Psoas muscle (tissue), 8 donors: ENCODE data around the gene PAK1. TPM values are rescaled to one million over a fixed set of nuclear protein-coding genes. Genes with fewer than 3 reads are reported as not detected.
"Not testable (repeated sequence)": the region's sequence is repeated elsewhere in the genome, so short reads cannot be mapped to it uniquely, and the experiment has no call there.

Experiments used
- ATAC-seq, 4 donors: fragments of 200-7000 bp; cut with Tn5 transposase; one replicate each; pipeline ENCODE4 v1.9.1; 2020; ENCODE audit warnings: moderate library complexity in 3 of 4, mild to moderate bottlenecking in 2 of 4
- DNase-seq, 2 donors: peaks; one replicate each; pipeline ENCODE4 v3.0.0-alpha.2; 2020
- H3K27ac ChIP-seq: fragments of 200-600 bp; one replicate; pipeline ENCODE4 v1.8.0; 2022
- H3K27me3 ChIP-seq, 3 donors: fragments of 200-600 bp in 1 of 3; one replicate each; pipeline versions ENCODE4 v1.6.1 to v1.8.0; 2013 to 2022; ENCODE audit warnings: low read length in 2 of 3, mild to moderate bottlenecking in 2 of 3, moderate library complexity in 1 of 3; ENCODE audit not compliant: insufficient read depth in 3 of 3
- H3K36me3 ChIP-seq, 2 donors: fragments of 200-600 bp in 1 of 2; one replicate each; pipeline versions ENCODE4 v1.6.1 to v1.8.0; 2013 to 2022; ENCODE audit warnings: low read depth in 1 of 2, mild to moderate bottlenecking in 1 of 2, moderate library complexity in 1 of 2; ENCODE audit not compliant: insufficient read depth in 1 of 2
- H3K4me1 ChIP-seq: fragments of 200-600 bp; one replicate; pipeline ENCODE4 v1.8.0; 2022
- H3K4me3 ChIP-seq: fragments of 200-600 bp; one replicate; pipeline ENCODE4 v1.8.0; 2022; ENCODE audit warnings: mild to moderate bottlenecking
- H3K9me3 ChIP-seq: fragments of 200-600 bp; one replicate; pipeline ENCODE4 v1.8.0; 2022
- CTCF ChIP-seq: fragments of 200-600 bp; IDR thresholded peaks from one replicate; pipeline ENCODE4 v1.8.0; 2022; ENCODE audit warnings: antibody characterized with exemption
- WGBS, 3 donors: extraction: QIAGEN DNeasy Blood & Tissue Kit; methylation state at CpG; one replicate each; pipeline versions ENCODE4 v1.1.6 to v1.1.7; 2013; 5-methylcytosine and 5-hydroxymethylcytosine counted together
- intact Hi-C, 2 donors: fragments of 100-400 bp; cut with DNase I; formaldehyde crosslinking; loops; one replicate each; pipeline versions ENCODE4 v1.11.0 to v1.14.2; 2022
- polyA plus RNA-seq, 3 donors: library from polyadenylated mRNA; stranded (reverse); fragments of 200-250 nt; gene quantifications; one replicate each; pipeline ENCODE4 v1.2.3, GENCODE V29; 2013
- total RNA-seq, 4 donors: library from RNA; stranded (reverse); fragmentation: NEBNext Ultra II Directional in 2 of 4; extraction: Animal tissue kit (Norgen Biotek cat#: 25700) in 2 of 4; gene quantifications; one replicate each; pipeline versions ENCODE4 v1.2.1 to v1.2.4, GENCODE V29; 2021 to 2023
- donor health status: healthy with polysubstance abuse.
- donor health status: DM: no; HTN: no; CAD: no; lungs with moderate emphysema.
- donor health status: Bipolar disorder and iron deficiency.
- donor health status: healthy.
- donor health status: DM: yes; HTN: yes; CAD: no.
- donor health status: DM: no; HTN: no; CAD: no.
- donor health status: DM: no; HTN: no; CAD: no.
- donor health status: DM: yes; HTN: yes; CAD: no.

The PAK1 gene
- total and polyA plus RNA-seq, 7 donors = 12.8 to 78.7 (median 39.5) TPM

- 68 to 84% (median 71%) methylated on average over 3 of the region's 3 CpGs for WGBS, 3 donors
- Histone ChIP-seq H3K27ac (peak overlapping the region; percentile 69), H3K4me1 (peaks cover 74% of the 10 kb centered on the region), H3K27me3 (no peaks in the 10 kb centered on the region), H3K36me3 (no peaks in the 10 kb centered on the region), H3K9me3 (no peaks in the 10 kb centered on the region), H3K4me3 (peak overlapping the region; percentile 5)
- ATAC-seq = no peak
- intact Hi-C loops = no loop called here
- no peak for TF ChIP-seq CTCF
- no peak for DNase-seq
These were observed 77.6 kb downstream of the PAK1 start for GRCh38 chr11:77396305-77396704.

- peak overlapping the region; percentile 5 for H3K4me3 ChIP-seq
- H3K27me3 ChIP-seq = no peaks in the 10 kb centered on the region
- intact Hi-C loops = no loop called here
- ATAC-seq = peak; percentile 69 to 93 (median 90)
- 25 to 46% (median 31%) methylated on average over 3 of the region's 3 CpGs for WGBS, 3 donors
- no peaks in the 10 kb centered on the region for H3K9me3 ChIP-seq
- H3K4me1 ChIP-seq = peaks cover 75% of the 10 kb centered on the region
- no peak for DNase-seq
- no peaks in the 10 kb centered on the region for H3K36me3 ChIP-seq
- H3K27ac ChIP-seq = peak overlapping the region; percentile 69
- no peak for TF ChIP-seq CTCF
These were observed 78.3 kb downstream of the PAK1 start for GRCh38 chr11:77395460-77396173.

GRCh38 chr11:77392842-77393241 lies 81.1 kb downstream of the PAK1 start:
- no peak for TF ChIP-seq CTCF
- H3K36me3 ChIP-seq = peaks cover 0 to 5% of the 10 kb centered on the region in 2 donors
- no peak overlapping the region for H3K4me3 ChIP-seq
- no peaks in the 10 kb centered on the region for H3K9me3 ChIP-seq
- H3K27me3 ChIP-seq = no peaks in the 10 kb centered on the region
- intact Hi-C loops = no loop called here
- peaks cover 60% of the 10 kb centered on the region for H3K4me1 ChIP-seq
- H3K27ac ChIP-seq = no peak overlapping the region
- DNase-seq (no peak), ATAC-seq (no peak)

GRCh38 chr11:77387701-77388100 lies 86.2 kb downstream of the PAK1 start:
- Histone ChIP-seq H3K4me3 (no peak overlapping the region), H3K4me1 (peaks cover 38% of the 10 kb centered on the region), H3K27me3 (no peaks in the 10 kb centered on the region), H3K27ac (no peak overlapping the region), H3K36me3 (peaks cover 0 to 11% of the 10 kb centered on the region in 2 donors), H3K9me3 (no peaks in the 10 kb centered on the region)
- TF ChIP-seq CTCF = no peak
- no peak for DNase-seq
- no peak for ATAC-seq
- intact Hi-C loops = loop anchor here in 1 of 2 donors (2.0 kb wide), 1 partner anchor 23 kb away; no protein-coding TSS in a partner anchor

- Histone ChIP-seq H3K27me3 (no peaks in the 10 kb centered on the region), H3K27ac (peak overlapping the region; percentile 7)
- intact Hi-C loops = loop anchor here in 1 of 2 donors (2.0 kb wide), 1 partner anchor 25 kb away; no protein-coding TSS in a partner anchor
These were observed 87.7 kb downstream of the PAK1 start for GRCh38 chr11:77386178-77386577.

GRCh38 chr11:77385255-77385771 lies 88.6 kb downstream of the PAK1 start:
- 51 to 75% (median 62%) methylated on average over 8 of the region's 8 CpGs for WGBS, 3 donors
- H3K9me3 ChIP-seq, H3K27ac ChIP-seq, H3K27me3 ChIP-seq, DNase-seq, H3K4me3 ChIP-seq, intact Hi-C loops: not testable (repeated sequence)
- peaks cover 0 to 11% of the 10 kb centered on the region in 2 donors for H3K36me3 ChIP-seq
- ATAC-seq = peak in 2 of 4 donors; percentile 63 to 64
- peaks cover 31% of the 10 kb centered on the region for H3K4me1 ChIP-seq

More at GRCh38 chr11:77386178-77386577, 87.7 kb downstream of the PAK1 start:
- H3K4me3 ChIP-seq = no peak overlapping the region
- TF ChIP-seq CTCF = no peak
- peaks cover 35% of the 10 kb centered on the region for H3K4me1 ChIP-seq
- 15 to 22% (median 19%) methylated on average over 1 of the region's 1 CpG for WGBS, 3 donors
- peaks cover 0 to 11% of the 10 kb centered on the region in 2 donors for H3K36me3 ChIP-seq
- DNase-seq (no peak), ATAC-seq (peak in 2 of 4 donors; percentile 39 to 40)
- no peaks in the 10 kb centered on the region for H3K9me3 ChIP-seq
